ENCODE measurements around the gene MCEE. TPM values are rescaled to one million over a fixed set of nuclear protein-coding genes. Genes with fewer than 3 reads are reported as not detected.

The MCEE gene
- total RNA-seq, 1 donor from 2014 or later, result 6.1 TPM

- H3K4me3 ChIP-seq (ENCODE audit: low read depth, low read length), result no peak overlapping the region
- H3K36me3 ChIP-seq (ENCODE audit: control insufficient read depth, insufficient read depth, low read length), result peaks cover 2% of the 10 kb centered on the region
- no peaks in the 10 kb centered on the region for H3K27me3 ChIP-seq (ENCODE audit: control insufficient read depth, insufficient read depth, low read length)
- DNase-seq (ENCODE audit: low read depth) (peak; percentile 33), FAIRE-seq (no peak)
- no peak for TF ChIP-seq CTCF (IDR thresholded peaks at IDR 0.05; ENCODE audit: insufficient read depth, low read length, severe bottlenecking)
Observed at GRCh38 chr2:71122387-71123298, 7.4 kb downstream of the MCEE start.

- TF ChIP-seq CTCF (IDR thresholded peaks at IDR 0.05; ENCODE audit: insufficient read depth, low read length, severe bottlenecking), result no peak
- no peak overlapping the region for H3K4me3 ChIP-seq (ENCODE audit: low read depth, low read length)
- no peak for DNase-seq (ENCODE audit: low read depth)
- no peak for FAIRE-seq
- peaks cover 2% of the 10 kb centered on the region for H3K36me3 ChIP-seq (ENCODE audit: control insufficient read depth, insufficient read depth, low read length)
- no peaks in the 10 kb centered on the region for H3K27me3 ChIP-seq (ENCODE audit: control insufficient read depth, insufficient read depth, low read length)
Observed at GRCh38 chr2:71121479-71121878, 8.6 kb downstream of the MCEE start.

GRCh38 chr2:71120195-71120594, 9.8 kb downstream of the MCEE start:
- no peak for DNase-seq (ENCODE audit: low read depth)
- H3K27me3 ChIP-seq (ENCODE audit: control insufficient read depth, insufficient read depth, low read length), result no peaks in the 10 kb centered on the region
- no peak for FAIRE-seq
- H3K4me3 ChIP-seq (ENCODE audit: low read depth, low read length), result no peak overlapping the region
- no peak for TF ChIP-seq CTCF (IDR thresholded peaks at IDR 0.05; ENCODE audit: insufficient read depth, low read length, severe bottlenecking)
- peaks cover 2% of the 10 kb centered on the region for H3K36me3 ChIP-seq (ENCODE audit: control insufficient read depth, insufficient read depth, low read length)

- FAIRE-seq (no peak), DNase-seq (ENCODE audit: low read depth) (no peak)
- Histone ChIP-seq H3K4me3 (ENCODE audit: low read depth, low read length) (no peak overlapping the region), H3K27me3 (ENCODE audit: control insufficient read depth, insufficient read depth, low read length) (no peaks in the 10 kb centered on the region), H3K36me3 (ENCODE audit: control insufficient read depth, insufficient read depth, low read length) (peaks cover 2% of the 10 kb centered on the region)
- no peak for TF ChIP-seq CTCF (IDR thresholded peaks at IDR 0.05; ENCODE audit: insufficient read depth, low read length, severe bottlenecking)
Observed at GRCh38 chr2:71117063-71117462, 13.0 kb downstream of the MCEE start.

- FAIRE-seq (no peak), DNase-seq (ENCODE audit: low read depth) (no peak)
- TF ChIP-seq CTCF (IDR thresholded peaks at IDR 0.05; ENCODE audit: insufficient read depth, low read length, severe bottlenecking), result no peak
- H3K36me3 ChIP-seq (ENCODE audit: control insufficient read depth, insufficient read depth, low read length), result no peaks in the 10 kb centered on the region
- H3K4me3 ChIP-seq (ENCODE audit: low read depth, low read length), result no peak overlapping the region
- H3K27me3 ChIP-seq (ENCODE audit: control insufficient read depth, insufficient read depth, low read length), result no peaks in the 10 kb centered on the region
Observed at GRCh38 chr2:71113843-71114242, 16.2 kb downstream of the MCEE start.
